Liver (tissue), 3 donors: ENCODE results near the gene PHLPP1.

Source experiments
- GABPA ChIP-seq, 2 donors: IDR thresholded peaks in 1 of 2; conservative IDR thresholded peaks in 1 of 2; 2 replicates each; pipeline ENCODE4 v1.6.1; 2016; ENCODE audit warnings: antibody characterized with exemption in 2 of 2, mild to moderate bottlenecking in 1 of 2, moderate library complexity in 1 of 2
- RAD21 ChIP-seq, 2 donors: IDR thresholded peaks; 2 replicates each; pipeline ENCODE4 v1.6.1; 2016; ENCODE audit warnings: antibody characterized with exemption in 2 of 2, mild to moderate bottlenecking in 2 of 2
- RXRA ChIP-seq, 2 donors: IDR thresholded peaks; 2 replicates each; pipeline ENCODE4 v1.6.1; 2017 to 2018; ENCODE audit warnings: antibody characterized with exemption in 2 of 2, mild to moderate bottlenecking in 1 of 2
- SP1 ChIP-seq: IDR thresholded peaks from 2 replicates; pipeline ENCODE4 v1.6.1; 2018; ENCODE audit warnings: antibody characterized with exemption, mild to moderate bottlenecking
- TAF1 ChIP-seq: conservative IDR thresholded peaks from 2 replicates; pipeline ENCODE4 v1.6.1; 2016; ENCODE audit warnings: antibody characterized with exemption, mild to moderate bottlenecking
- YY1 ChIP-seq: IDR thresholded peaks from 2 replicates; pipeline ENCODE4 v1.6.1; 2016; ENCODE audit warnings: antibody characterized with exemption, mild to moderate bottlenecking
- TF ChIP-seq, protein P1 (sequence below): fragments of 150-350 bp; IDR thresholded peaks from 2 replicates; pipeline ENCODE4 v1.5.1; 2017; ENCODE audit warnings: improper control_type of control experiment, low read depth, low read length; ENCODE audit not compliant: missing input control
- TF ChIP-seq, protein P2 (sequence below): IDR thresholded peaks from 2 replicates; pipeline ENCODE4 v1.6.1; 2016; ENCODE audit warnings: antibody characterized with exemption
- TF ChIP-seq, protein P3 (sequence below): IDR thresholded peaks from 2 replicates; pipeline ENCODE4 v1.6.1; 2016; ENCODE audit warnings: antibody characterized with exemption, mild to moderate bottlenecking
- TF ChIP-seq, protein P4 (sequence below): IDR thresholded peaks from 2 replicates; pipeline ENCODE4 v1.6.1; 2016; ENCODE audit warnings: antibody characterized with exemption
- donor health status: healthy.
- donor health status: healthy.

DNA sequence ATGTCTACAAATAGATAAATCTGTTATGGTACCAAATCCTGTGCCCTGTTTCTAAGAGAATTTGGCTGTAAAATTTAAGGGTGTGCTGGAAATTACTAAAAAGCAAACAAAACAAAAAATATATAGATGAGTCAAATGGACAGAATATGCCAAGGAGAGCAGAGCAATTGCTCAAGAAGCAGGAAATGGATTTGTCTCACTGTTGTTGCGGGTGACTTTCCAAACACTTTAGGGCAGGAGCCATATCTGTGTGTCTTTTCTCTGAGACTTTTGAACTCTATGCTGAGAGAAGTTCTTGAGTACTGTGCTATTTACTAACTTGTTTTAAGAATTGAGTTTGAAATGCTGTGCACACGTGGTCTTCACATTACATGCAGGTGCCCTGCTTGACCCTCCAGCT is 221.7 kb downstream of the PHLPP1 start:
- no peak for TF ChIP-seq SP1
- TF ChIP-seq GABPA (IDR thresholded peaks at IDR 0.05 in 1 of 2, conservative IDR thresholded peaks at IDR 0.05 in 1 of 2) = no peak
- TF ChIP-seq, protein P1, sequence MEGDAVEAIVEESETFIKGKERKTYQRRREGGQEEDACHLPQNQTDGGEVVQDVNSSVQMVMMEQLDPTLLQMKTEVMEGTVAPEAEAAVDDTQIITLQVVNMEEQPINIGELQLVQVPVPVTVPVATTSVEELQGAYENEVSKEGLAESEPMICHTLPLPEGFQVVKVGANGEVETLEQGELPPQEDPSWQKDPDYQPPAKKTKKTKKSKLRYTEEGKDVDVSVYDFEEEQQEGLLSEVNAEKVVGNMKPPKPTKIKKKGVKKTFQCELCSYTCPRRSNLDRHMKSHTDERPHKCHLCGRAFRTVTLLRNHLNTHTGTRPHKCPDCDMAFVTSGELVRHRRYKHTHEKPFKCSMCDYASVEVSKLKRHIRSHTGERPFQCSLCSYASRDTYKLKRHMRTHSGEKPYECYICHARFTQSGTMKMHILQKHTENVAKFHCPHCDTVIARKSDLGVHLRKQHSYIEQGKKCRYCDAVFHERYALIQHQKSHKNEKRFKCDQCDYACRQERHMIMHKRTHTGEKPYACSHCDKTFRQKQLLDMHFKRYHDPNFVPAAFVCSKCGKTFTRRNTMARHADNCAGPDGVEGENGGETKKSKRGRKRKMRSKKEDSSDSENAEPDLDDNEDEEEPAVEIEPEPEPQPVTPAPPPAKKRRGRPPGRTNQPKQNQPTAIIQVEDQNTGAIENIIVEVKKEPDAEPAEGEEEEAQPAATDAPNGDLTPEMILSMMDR = no peak
- TF ChIP-seq, protein P2, sequence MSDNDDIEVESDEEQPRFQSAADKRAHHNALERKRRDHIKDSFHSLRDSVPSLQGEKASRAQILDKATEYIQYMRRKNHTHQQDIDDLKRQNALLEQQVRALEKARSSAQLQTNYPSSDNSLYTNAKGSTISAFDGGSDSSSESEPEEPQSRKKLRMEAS = no peak
- TF ChIP-seq RAD21 (IDR thresholded peaks at IDR 0.05) = no peak
- no peak for TF ChIP-seq YY1
- no peak for TF ChIP-seq RXRA (IDR thresholded peaks at IDR 0.05)
- TF ChIP-seq, protein P3, sequence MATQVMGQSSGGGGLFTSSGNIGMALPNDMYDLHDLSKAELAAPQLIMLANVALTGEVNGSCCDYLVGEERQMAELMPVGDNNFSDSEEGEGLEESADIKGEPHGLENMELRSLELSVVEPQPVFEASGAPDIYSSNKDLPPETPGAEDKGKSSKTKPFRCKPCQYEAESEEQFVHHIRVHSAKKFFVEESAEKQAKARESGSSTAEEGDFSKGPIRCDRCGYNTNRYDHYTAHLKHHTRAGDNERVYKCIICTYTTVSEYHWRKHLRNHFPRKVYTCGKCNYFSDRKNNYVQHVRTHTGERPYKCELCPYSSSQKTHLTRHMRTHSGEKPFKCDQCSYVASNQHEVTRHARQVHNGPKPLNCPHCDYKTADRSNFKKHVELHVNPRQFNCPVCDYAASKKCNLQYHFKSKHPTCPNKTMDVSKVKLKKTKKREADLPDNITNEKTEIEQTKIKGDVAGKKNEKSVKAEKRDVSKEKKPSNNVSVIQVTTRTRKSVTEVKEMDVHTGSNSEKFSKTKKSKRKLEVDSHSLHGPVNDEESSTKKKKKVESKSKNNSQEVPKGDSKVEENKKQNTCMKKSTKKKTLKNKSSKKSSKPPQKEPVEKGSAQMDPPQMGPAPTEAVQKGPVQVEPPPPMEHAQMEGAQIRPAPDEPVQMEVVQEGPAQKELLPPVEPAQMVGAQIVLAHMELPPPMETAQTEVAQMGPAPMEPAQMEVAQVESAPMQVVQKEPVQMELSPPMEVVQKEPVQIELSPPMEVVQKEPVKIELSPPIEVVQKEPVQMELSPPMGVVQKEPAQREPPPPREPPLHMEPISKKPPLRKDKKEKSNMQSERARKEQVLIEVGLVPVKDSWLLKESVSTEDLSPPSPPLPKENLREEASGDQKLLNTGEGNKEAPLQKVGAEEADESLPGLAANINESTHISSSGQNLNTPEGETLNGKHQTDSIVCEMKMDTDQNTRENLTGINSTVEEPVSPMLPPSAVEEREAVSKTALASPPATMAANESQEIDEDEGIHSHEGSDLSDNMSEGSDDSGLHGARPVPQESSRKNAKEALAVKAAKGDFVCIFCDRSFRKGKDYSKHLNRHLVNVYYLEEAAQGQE = no peak
- TF ChIP-seq TAF1 = no peak
- TF ChIP-seq, protein P4, sequence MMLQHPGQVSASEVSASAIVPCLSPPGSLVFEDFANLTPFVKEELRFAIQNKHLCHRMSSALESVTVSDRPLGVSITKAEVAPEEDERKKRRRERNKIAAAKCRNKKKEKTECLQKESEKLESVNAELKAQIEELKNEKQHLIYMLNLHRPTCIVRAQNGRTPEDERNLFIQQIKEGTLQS = no peak
